ACC112 (cell line): ENCODE data around the gene HNRNPK.

ENCODE experiments used
- H2AFZ ChIP-seq: fragments of 200-600 bp; sonication (generic); one replicate; pipeline ENCODE4 v1.6.0; 2017; ENCODE audit warnings: antibody characterized with exemption, low read length; ENCODE audit not compliant: unreplicated experiment
- H3K27ac ChIP-seq: fragments of 200-600 bp; sonication (generic); 2 replicates; pipeline ENCODE4 v1.5.1; 2014; ENCODE audit warnings: low read depth, mild to moderate bottlenecking, antibody characterized with exemption, low read length, moderate library complexity
- H3K27me3 ChIP-seq: fragments of 200-600 bp; sonication (generic); 2 replicates; pipeline ENCODE4 v1.6.1; 2014; ENCODE audit warnings: mild to moderate bottlenecking, antibody characterized with exemption, low read length, moderate library complexity, mixed read lengths; ENCODE audit not compliant: insufficient read depth
- H3K36me3 ChIP-seq: fragments of 200-600 bp; sonication (generic); 2 replicates; pipeline ENCODE4 v1.6.1; 2016; ENCODE audit warnings: mild to moderate bottlenecking, antibody characterized with exemption, low read length, moderate library complexity, mixed read lengths; ENCODE audit not compliant: insufficient read depth
- H3K4me1 ChIP-seq: fragments of 200-600 bp; sonication (generic); one replicate; pipeline ENCODE4 v1.6.1; 2016; ENCODE audit warnings: low read length, mixed read lengths; ENCODE audit not compliant: insufficient read depth, unreplicated experiment, control insufficient read depth
- H3K4me3 ChIP-seq: fragments of 200-600 bp; sonication (generic); 2 replicates; pipeline ENCODE4 v1.5.1; 2014; ENCODE audit warnings: mild to moderate bottlenecking, low read depth, low read length
- H3K79me2 ChIP-seq: fragments of 200-600 bp; sonication (generic); one replicate; pipeline ENCODE4 v1.6.0; 2016; ENCODE audit warnings: low read length; ENCODE audit not compliant: control insufficient read depth, unreplicated experiment, insufficient read depth

Gene HNRNPK

DNA sequence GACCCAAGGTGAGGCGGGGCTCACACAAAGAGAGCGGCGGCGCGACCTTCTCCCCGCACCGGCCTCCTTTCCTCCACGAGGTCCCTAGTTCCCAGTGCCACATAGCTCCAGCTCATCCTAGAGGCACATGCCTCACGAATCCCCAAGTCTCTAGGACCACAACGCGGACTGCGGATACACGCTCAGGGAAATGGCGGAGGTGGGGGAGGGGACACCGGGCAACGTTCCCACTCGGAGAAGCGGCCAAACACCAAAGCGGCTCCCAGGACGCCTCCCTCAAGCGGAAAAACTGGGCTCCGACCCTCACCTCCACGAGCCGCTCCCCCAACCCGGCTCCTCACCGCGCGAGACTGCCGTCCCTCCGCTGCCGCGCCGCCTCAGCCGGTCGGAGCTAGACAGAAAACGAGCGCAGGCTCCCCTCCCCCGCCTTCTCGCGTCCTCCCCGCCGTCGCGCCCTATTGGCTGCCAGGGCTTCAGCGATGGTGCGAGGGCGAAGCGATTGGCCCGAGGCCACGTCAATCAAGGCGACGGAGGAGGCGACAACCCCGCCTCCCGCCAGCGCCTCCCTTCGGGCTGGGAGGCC is at the start of gene HNRNPK:
TSS of gene HNRNPK (minus strand) at position 404 of the 583 bp plus-strand sequence. CDS start 1,963 bp downstream, outside the sequence.
- peaks cover 94% of the 10 kb centered on the region for H3K79me2 ChIP-seq
- peaks cover 40% of the 10 kb centered on the region for H3K4me1 ChIP-seq
- peaks cover 43% of the 10 kb centered on the region for H3K36me3 ChIP-seq
- peak within 1 kb of the TSS; percentile 73 for H2AFZ ChIP-seq
- H3K27me3 ChIP-seq, result no peaks in the 10 kb centered on the region
- H3K4me3 ChIP-seq, result peak within 1 kb of the TSS; percentile 98
- peak within 1 kb of the TSS; percentile 99 for H3K27ac ChIP-seq

DNA sequence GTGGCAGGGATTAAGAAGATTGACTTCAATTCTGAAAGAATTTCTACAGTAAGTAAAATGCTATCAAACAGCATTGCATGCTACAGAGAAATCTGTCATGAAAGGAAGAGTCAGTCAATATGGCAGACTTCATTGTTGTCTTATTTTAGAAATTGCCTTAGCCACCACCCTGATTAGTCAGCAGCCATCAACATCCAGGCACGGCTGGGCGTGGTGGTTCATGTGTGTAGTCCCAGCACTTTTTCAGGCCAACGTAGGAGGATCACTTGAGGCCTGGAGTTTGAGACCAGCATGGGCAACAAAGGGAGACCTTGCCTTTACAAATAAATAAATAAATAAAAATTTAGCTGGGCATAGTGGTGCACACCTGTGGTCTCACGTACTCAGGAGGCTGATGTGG is 47.2 kb upstream of the HNRNPK start:
- no peaks in the 10 kb centered on the region for H3K36me3 ChIP-seq
- no peaks in the 10 kb centered on the region for H3K4me1 ChIP-seq
- no peak overlapping the region for H3K27ac ChIP-seq
- H3K4me3 ChIP-seq, result no peak overlapping the region
- H3K27me3 ChIP-seq, result peaks cover 5% of the 10 kb centered on the region; the same call in 1 of the 2 replicates
- no peak overlapping the region for H2AFZ ChIP-seq
- H3K79me2 ChIP-seq, result no peaks in the 10 kb centered on the region

DNA sequence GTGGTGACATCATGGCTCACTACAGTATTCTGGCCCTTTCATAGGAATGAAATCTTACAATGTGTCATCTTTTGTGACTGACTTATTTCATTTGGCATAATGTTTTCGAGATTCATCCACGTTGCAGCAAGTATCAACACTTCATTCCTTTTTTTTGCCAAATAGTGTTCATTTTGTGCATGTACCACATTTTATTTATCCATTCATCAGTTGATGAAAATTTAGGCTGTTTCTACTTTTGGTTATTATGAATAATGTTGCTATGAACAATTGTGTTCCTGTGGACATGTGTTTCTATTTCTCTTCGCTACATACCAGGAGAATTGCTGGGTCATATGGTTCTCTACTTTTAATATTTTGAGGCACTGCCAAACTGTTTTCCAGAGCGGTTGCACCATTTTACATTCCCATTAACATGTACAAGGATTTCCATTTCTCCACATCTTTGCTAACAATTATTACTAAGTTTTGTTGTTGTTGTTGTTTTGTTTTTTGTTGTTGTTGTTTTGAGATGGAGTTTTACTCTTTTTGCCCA is 44.1 kb upstream of the HNRNPK start:
- Histone ChIP-seq H3K4me1 (no peaks in the 10 kb centered on the region), H3K36me3 (no peaks in the 10 kb centered on the region), H3K79me2 (no peaks in the 10 kb centered on the region), H3K27me3 (no peaks in the 10 kb centered on the region), H3K4me3 (no peak overlapping the region), H2AFZ (no peak overlapping the region), H3K27ac (no peak overlapping the region)

DNA sequence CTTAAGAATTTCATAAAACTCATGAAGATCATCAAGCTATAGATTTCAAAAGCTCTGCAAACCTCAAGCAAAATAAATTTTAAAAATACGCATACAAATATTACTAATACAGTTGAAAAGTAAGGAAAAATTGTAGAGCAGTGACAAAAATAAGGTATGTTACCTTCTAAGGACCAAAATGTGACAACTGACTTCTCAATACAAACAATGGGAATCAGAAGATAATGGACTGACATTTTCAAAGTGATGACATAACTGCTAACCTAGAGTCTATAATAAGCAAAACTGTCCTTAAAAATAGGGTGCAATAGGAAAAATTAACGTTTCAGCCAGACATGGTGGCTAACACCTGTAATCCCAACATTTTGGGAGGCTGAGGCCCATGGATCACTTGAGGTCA is 27.6 kb upstream of the HNRNPK start:
- H3K36me3 ChIP-seq, result peaks cover 12% of the 10 kb centered on the region
- H3K4me1 ChIP-seq, result no peaks in the 10 kb centered on the region
- H3K4me3 ChIP-seq, result no peak overlapping the region
- no peaks in the 10 kb centered on the region for H3K27me3 ChIP-seq
- no peak overlapping the region for H2AFZ ChIP-seq
- no peak overlapping the region for H3K27ac ChIP-seq
- no peaks in the 10 kb centered on the region for H3K79me2 ChIP-seq

DNA sequence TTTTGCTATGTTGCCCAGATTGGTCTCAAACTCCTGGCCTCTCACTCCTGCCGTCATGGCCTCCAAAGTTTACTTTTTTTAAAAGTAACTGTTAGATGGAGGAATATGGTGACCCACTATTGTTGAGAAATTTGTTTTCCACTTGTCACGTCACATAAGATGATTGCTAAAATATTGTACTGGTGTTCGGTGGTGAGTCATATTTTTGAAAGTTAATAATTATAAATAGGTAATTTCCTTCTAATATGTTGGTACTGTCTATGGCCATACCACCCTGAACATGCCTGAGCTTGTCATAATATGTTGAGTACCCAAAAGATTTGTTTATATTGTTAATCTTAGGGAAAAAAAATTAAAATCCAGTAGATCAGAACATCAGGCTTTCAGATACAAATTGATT is 23.2 kb upstream of the HNRNPK start:
- peaks cover 26% of the 10 kb centered on the region for H3K36me3 ChIP-seq
- H3K27ac ChIP-seq, result no peak overlapping the region
- no peak overlapping the region for H2AFZ ChIP-seq

DNA sequence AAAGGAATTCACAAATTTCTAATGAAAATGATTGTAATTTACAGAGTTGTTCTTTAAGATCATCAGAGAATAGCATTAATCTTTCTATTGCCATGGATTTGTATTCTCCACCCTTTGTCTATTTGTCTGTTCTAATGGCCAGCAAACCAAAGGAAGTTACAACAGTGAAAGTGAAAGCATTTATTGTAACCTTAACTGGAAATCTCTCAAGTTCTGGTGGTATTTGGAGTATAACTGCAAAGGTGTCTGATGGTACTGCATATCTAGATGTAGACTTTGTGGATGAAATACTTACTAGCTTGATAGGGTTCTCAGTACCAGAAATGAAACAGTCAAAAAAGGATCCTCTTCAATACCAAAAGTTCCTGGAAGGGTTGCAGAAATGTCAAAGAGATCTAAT is 22.3 kb upstream of the HNRNPK start:
- Histone ChIP-seq H3K27ac (peak overlapping the region; percentile 1; the same call in 1 of the 2 replicates), H3K4me3 (peak overlapping the region; percentile 48), H3K4me1 (no peaks in the 10 kb centered on the region), H3K79me2 (peaks cover 3% of the 10 kb centered on the region), H2AFZ (peak overlapping the region; percentile 43), H3K36me3 (peaks cover 26% of the 10 kb centered on the region), H3K27me3 (no peaks in the 10 kb centered on the region)

More for the DNA sequence above, 23.2 kb upstream of the HNRNPK start:
- Histone ChIP-seq H3K4me3 (no peak overlapping the region), H3K4me1 (no peaks in the 10 kb centered on the region), H3K79me2 (peaks cover 3% of the 10 kb centered on the region), H3K27me3 (no peaks in the 10 kb centered on the region)

DNA sequence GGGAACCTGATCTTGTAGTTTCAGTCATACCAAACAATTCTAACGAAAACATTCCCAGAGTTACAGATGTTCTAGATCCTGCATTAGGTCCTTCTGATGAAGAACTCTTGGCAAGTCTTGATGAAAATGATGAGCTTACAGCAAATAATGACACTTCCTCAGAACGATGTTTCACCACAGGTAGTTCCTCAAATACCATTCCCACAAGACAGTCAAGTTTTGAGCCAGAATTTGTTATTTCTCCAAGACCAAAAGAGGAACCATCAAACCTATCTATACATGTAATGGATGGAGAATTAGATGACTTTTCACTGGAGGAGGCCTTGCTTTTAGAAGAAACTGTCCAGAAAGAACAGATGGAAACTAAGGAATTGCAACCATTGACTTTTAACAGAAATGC is 21.6 kb upstream of the HNRNPK start:
- no peak overlapping the region for H3K4me3 ChIP-seq
- H3K27ac ChIP-seq, result no peak overlapping the region
- peaks cover 26% of the 10 kb centered on the region for H3K36me3 ChIP-seq
- H2AFZ ChIP-seq, result no peak overlapping the region
- H3K4me1 ChIP-seq, result no peaks in the 10 kb centered on the region
- no peaks in the 10 kb centered on the region for H3K27me3 ChIP-seq
- H3K79me2 ChIP-seq, result peaks cover 5% of the 10 kb centered on the region

DNA sequence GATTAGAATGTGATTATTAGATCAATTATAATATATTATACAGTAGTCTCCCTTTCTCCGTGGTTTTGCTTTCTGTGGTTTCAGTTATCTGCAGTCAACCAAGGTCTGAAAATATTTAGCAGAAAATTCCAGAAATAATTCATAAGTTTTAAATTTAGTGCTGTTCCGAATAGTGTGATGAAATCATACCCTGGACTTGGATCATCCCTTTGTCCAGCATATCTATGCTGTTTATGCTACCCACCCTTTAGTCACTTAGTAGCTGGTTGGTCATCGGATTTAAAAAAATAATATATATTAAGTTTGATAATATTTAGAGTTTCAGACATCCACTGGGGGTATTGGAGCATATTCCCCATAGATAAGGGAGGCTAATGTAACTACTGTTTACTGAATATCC is 20.2 kb upstream of the HNRNPK start:
- H3K36me3 ChIP-seq, result peaks cover 26% of the 10 kb centered on the region
- peaks cover 13% of the 10 kb centered on the region for H3K79me2 ChIP-seq
- no peak overlapping the region for H3K4me3 ChIP-seq
- H2AFZ ChIP-seq, result no peak overlapping the region
- no peaks in the 10 kb centered on the region for H3K4me1 ChIP-seq
- H3K27me3 ChIP-seq, result no peaks in the 10 kb centered on the region
- H3K27ac ChIP-seq, result no peak overlapping the region

DNA sequence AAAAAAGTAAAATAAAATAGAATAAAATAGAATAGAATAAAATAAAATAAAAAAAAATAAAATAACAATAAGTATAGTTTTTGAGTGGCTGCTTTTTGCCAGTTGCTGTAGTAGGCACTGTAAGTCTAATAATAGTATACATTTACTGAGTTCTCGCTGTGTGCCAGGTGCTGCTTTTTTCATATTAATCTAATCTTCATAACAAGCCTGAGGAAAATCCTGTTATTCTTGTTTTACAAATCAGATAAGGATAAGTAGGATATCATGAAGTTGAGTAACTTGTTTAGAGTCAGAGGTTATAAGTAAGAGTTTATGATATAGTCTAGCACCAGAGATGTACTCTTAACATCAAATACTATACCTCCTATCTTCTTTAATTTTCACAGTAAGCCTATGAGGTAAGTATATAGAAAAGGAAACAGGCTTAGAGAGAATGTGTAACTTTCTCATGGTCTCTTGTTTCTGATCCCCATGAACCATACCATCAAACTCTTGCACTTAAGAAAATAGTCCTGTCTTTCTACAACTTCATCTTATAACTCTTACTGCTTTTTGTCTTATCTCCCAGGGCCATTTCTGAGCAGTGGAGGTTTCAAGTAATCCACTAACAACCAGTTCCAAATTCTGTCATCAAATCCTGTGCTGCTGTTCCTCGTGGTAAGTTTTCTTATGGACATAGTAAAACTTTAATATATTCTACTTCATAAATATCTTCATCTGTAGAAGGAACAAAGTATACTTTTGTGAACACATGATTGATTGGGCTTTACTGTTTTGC is 19.3 kb upstream of the HNRNPK start:
- Histone ChIP-seq H3K36me3 (peaks cover 19% of the 10 kb centered on the region), H3K4me3 (no peak overlapping the region), H3K79me2 (peaks cover 13% of the 10 kb centered on the region), H3K27me3 (no peaks in the 10 kb centered on the region), H3K4me1 (no peaks in the 10 kb centered on the region), H3K27ac (no peak overlapping the region), H2AFZ (no peak overlapping the region)

DNA sequence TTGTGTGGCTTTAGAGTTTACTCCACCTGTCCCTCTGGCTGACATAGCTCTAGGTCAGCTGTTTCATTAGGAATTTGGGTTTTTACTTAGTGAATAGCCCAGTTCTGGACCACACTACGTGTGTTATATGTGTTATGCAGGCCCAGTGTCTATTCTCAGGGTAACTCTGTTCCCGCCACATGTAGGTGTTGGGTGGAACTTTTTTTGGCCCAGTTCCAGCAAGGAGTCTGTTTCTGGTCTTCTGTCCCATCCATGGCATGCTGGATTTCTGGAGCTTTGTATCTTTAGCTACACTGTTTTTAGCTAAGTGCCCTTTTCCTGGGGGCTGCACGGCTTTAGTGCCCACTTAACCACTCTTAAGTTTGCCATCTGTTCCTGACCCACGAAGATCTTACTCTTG is 16.1 kb upstream of the HNRNPK start:
- no peak overlapping the region for H2AFZ ChIP-seq
- peaks cover 18% of the 10 kb centered on the region for H3K79me2 ChIP-seq
- peaks cover 4% of the 10 kb centered on the region for H3K36me3 ChIP-seq
- no peak overlapping the region for H3K4me3 ChIP-seq
- H3K4me1 ChIP-seq, result no peaks in the 10 kb centered on the region
- H3K27me3 ChIP-seq, result no peaks in the 10 kb centered on the region
- H3K27ac ChIP-seq, result no peak overlapping the region

DNA sequence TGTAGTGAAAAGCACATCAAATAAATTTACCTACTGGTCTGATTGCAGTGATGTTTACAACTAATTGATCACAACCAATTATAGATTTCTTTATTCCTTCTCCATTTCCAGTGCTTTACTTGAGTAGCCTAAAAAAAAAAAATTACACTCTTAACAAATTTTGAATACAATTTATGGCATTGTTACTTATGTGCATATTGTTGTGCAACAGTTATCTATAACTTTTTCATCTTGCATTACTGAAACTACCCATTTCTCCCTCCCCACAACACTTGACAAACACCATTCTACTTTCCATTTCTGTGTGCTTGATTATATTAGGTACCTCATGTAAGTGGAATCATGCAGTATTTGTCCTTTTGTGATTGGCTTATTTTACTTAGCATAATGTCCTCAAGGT is 12.9 kb upstream of the HNRNPK start:
- H2AFZ ChIP-seq, result no peak overlapping the region
- peaks cover 12% of the 10 kb centered on the region for H3K36me3 ChIP-seq
- H3K79me2 ChIP-seq, result peaks cover 34% of the 10 kb centered on the region
- no peaks in the 10 kb centered on the region for H3K4me1 ChIP-seq
- H3K4me3 ChIP-seq, result no peak overlapping the region
- H3K27ac ChIP-seq, result no peak overlapping the region
- H3K27me3 ChIP-seq, result no peaks in the 10 kb centered on the region
